IPS-NIHi11 (cell line): ENCODE measurements around the gene ABLIM1.

Source experiments
- DNase-seq: peaks from one replicate; pipeline ENCODE4 v3.0.0; 2012; ENCODE audit warnings: mixed read lengths, low spot score

Gene ABLIM1

DNA sequence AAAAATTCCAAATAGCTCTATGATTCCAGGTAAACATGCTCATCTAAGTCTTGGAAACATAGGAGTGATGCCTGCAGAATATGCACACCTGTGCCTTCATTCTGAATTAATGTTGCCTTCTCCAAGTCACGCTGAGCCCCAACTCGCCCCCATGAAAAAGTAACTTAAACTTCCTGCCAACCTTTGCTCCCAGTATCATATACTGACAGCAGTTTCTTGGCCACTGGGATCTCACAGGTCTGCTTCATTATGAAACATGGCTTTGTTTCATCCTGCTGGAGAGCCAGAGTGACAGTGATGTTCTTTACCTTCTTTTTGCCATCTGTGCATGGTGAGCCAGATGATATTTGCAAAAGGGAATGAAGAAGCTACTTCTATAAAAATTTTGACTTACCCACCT is 34.9 kb downstream of the ABLIM1 start:
- DNase-seq: no peak

DNA sequence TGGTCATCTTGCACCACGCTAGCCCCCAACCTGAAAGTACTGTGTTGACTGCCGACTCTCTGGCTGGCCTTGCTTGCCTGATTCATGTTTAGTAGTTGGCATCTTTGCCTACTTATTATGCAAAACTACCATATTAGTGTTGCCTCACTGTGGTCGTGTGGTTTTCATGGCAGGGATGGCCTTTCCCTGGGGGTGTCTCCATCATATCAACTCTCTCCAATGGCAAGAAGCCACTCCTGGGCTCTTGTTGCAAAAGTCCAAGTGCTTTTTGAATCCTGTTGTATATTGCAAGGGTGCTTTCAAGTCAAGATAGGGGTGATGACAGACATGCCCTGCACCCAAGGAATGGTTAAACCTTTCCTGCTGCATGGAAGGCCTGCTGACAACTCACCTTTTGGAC is 39.4 kb downstream of the ABLIM1 start:
- no peak for DNase-seq

DNA sequence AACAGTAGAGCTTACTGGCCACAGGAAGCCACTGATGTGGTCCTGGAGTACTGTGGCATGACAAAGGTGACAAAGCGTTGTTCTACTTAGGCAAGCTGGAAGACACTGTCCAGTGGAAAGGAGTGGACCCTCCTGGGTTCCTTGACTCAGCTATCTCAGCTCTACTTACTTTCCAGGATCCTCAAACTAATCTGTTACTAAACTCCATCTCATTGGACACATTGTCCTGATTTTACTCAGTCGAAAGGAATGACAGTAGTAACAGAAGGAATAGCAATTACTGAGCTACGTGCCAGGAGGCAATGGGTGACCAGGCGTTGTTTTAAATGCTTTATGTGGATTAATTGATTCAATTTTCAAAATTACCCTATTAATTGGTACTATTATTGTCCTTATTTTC is 41.6 kb downstream of the ABLIM1 start:
- DNase-seq: no peak

DNA sequence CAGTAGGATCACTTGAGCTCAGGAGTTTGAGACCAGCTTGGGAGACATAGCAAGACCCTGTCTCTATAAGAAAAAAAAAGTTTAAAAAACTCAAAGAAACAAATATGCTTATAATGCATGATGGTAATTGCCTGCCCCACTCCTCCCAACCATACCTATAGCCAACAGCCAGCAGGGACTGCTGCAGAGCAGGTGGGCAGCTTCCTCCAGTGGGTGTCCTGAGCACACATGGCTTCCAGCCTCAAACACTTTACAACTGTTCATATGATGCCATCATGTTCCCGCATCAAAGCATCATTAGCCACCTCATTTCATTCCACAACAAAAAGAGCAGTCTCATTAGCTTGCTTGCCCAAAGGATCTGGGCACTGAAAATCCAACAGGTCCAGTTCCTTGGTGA is 42.0 kb downstream of the ABLIM1 start:
- no peak for DNase-seq

DNA sequence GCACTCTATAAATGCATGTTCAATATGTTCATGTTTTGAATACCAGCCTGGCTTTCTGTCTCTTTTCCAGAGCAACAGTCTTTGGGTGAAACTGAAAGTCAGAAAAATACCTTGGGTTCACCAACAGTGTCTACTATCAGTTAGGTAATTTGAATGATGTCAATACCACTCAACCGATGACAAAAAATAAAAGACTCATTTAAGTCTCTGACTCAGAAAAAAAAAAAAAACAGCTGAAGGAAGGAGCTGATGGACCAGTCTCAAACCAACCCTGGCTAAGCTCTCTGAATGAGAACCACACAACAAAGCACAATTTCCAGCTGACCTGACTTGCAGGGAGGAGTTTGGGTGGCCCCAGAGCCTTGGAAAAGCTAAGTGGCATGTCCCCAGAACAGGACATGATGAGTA is 42.5 kb downstream of the ABLIM1 start:
- DNase-seq: no peak

DNA sequence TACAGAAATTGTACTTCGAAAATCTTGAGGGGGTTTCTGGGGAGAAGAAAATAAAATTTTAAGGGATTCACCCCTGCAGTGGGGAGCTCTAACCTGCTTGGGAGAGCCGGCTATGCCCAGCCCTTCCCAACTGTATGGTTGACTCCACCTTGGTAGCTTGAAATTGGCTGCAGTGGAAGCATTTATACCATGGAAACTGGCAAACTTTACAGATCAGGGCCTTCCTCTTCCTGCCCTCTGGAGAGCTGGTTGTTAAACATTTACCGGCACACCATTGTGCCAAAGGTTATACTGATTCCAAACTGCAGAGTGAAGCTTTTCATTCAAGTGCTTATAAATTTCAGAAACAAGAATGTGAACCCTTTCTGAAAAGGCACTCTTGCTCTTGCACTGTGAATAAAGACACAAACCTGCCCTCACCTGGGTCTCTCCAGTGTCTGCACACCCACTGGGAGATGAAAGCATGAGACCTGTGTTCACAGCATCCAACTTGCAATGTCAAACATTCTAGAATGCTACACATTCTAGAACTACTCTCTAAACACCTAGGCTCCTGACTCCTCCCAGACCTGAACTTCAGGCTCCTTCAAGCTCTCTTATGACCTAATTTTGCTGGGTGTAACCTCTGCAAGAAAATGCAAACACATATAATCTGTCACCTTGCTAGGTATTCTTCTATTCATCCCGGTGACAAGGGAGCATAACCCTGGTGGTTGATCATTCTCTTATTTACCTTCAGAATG is 44.7 kb downstream of the ABLIM1 start:
- DNase-seq: no peak

DNA sequence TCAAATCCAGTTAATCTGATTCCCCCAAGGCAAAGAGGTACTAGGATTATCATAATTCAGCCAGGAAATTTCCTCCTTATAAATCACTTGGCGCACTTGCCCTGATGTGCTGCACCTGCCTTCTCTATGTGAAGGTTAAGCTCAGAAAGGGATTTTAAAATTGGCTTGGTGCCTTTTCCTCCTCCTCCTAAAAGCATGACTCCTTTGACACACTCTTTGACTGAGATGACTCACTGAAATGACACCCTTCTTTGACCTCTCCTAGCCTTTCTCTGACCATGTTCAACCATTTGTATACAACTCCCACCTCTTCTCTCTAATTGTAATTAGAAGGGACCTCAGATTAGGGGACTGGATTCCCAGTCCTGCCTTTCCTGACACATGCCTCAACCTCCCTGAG is 46.5 kb downstream of the ABLIM1 start:
- DNase-seq: no peak

DNA sequence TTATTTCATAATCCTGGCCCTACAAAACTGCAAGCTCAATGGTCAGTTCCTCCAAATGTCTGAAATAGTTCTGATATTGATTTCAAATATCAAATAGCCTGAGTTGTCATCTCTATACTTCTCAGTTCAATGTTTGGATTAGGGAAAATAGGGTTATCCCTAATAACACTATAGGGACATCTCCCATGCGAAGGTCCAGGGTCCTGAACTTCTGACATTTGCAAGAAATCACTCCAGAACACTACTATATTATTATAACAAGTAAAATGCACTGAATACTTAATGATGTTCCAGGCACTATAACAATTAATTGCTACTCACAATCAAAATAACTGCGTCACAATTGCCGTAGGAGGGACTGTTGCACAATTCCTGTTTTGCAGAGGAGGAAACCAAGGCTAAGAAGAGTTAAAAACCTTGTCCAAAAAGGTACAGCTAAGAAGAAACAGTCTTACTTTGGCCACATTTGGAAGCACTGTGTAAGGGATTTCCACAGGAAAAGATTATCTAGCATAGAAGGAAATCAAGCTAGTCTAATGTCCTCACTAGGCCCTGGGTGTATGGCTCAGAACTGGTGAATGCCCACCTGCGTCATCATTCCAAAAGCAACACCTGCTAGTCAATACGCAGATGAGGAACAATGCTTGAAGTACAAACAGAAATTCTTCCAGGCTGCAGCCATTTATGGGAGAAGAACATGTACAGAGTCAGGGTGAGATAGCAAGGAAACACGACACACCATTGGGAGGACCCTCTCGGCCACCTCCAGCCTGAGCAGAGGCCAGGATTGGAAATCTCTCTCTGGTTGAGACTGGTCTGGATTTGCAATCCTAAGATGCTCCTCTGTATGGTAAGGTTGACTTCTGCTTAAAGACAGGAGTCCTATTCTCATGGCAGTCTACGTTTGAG is 48.3 kb downstream of the ABLIM1 start:
- no peak for DNase-seq

DNA sequence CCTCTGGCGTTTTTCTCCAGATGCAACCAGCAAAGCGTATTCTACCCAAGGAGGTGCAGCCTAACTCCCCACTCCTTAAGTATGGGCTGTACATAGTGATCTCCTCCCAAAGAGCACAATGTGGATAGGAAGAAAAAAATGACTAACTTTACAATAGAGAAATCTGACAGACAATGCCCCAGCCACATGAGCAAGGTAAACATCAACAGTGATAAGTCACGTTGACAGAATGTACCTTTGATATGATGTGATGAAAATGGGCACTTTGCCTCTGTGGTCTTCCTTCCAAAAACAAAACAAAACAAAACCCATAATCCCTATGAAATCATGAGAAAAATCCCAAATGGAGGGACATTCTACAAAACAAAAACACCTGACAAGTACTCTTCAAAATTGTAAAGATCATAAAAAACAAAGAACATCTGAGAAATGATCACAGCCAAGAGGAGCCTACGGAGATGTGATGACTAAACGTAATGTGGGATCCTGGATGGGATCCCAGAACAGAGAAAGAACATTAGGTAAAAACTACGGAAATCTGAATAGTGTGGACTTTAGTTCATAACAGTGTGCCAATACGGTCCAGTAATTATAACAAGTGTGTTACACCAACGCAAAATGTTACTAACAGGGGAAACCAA is 50.6 kb downstream of the ABLIM1 start:
- no peak for DNase-seq

DNA sequence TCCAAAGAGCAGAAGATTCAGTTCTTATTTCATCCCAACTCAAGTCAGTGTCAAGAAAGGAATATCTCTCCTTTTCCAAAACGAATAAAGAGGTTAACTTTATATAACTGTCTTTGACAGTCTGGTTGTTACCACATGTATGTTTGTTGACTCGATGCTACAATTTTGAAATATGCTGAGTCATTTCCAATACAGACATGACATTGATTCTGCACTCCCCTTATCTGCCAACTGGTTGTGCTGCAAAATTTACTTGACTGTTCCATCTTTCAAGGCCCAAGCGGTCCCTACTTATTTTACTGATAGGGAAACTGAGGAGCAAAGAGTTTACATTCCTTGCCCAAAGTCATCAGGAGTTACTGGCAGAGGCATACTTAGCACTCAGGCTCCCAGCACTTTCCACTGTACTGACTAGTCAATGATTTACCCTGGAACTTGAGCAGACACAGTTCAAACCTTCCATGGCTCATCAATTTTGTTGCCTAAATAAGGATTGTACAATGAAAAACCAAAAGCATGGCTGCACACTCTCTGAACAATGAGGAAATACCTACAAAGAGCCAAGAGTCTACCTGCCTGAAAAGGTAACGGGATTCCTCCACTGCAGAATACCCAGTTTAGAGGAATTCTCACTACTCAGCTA is 52.8 kb downstream of the ABLIM1 start:
- DNase-seq: no peak

DNA sequence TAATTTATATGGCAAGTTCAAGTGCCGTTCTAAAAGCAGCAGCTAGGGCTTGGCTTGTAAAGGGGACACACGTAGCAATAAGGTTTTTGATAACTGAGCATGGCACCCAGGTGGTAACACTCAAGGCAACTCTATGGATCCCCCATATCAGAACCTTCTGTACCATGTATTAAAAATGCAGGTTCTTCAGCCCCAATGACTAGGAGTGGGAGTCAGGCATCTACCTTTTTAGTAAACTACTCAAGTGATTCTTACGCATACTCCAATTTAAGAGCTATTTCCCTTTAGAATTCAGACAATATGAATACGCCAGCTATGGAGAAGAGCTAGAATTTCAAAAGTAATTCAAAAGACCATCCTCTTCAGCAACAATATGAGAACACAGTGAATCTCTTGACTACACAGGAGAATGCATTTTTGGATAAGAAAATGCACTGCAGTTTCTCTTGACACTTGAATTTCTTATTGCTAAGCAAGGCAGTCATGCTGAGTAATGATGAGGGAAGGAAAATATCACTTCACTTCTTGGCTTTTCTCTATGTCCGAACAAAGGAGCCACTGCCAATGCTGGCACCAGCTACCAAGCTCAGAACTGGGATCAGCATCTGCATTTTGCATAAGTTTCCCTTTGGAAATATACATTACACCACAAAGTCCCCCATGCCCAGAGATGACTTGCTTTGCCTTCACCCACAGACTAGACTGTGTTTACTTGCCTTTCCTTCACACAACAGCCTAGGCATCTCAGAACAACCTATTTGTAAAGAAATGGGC is 53.5 kb downstream of the ABLIM1 start:
- no peak for DNase-seq

DNA sequence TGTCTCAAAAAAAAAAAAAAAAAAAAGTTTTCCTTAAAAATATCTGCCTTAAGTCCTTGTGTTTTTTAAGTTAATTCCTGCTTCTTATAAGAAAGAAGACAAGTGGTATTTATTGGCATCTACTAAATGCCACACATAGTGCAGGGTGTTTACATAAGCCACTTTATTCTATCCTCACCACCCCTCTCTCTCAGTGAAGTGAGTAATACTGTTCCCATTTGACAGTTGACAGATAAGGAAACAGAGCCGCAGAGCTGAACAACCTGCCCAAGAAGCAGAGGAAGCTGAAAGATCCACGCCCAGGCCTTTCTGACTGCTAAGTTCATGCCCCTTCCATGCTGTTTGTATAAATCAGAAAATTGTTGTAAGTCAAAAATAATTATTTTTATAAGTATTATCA is 54.1 kb downstream of the ABLIM1 start:
- DNase-seq: no peak

DNA sequence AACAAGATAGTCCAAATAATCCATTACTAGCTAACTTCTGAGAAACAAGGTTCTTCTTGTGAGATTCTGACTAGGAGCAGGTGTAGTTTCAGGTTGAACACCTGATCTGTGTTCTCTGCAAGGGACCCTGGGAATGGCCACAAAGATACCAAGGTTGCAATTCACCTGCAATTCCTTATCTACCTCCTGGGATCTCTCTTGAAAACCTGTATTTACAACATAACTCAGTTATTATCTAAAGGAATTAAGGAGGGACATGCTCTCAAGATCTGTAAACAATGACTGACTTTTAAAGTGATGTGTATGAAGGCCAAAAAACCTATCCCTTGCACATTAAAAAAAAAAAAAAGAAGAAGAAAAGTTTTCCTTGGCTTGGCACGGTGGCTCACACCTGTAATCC is 54.8 kb downstream of the ABLIM1 start:
- no peak for DNase-seq

DNA sequence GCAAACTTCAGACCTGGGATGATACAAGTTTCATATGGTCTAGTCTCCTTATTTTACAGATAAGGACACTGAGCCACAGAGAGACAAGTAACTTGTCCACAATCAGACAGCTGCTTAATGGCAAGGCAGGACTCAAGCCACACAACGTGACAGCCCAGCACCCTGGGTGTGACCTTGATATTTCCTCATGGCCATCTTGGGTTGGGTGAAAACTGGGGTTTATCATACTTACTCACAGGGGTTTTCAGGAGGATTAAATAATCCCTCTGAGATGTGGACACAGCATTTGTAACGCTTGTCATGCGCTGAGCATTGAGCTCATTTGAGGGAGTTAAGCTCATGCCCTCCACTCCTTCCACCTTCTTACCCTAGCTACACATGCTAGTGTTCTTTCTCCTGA is 58.0 kb downstream of the ABLIM1 start:
- no peak for DNase-seq

DNA sequence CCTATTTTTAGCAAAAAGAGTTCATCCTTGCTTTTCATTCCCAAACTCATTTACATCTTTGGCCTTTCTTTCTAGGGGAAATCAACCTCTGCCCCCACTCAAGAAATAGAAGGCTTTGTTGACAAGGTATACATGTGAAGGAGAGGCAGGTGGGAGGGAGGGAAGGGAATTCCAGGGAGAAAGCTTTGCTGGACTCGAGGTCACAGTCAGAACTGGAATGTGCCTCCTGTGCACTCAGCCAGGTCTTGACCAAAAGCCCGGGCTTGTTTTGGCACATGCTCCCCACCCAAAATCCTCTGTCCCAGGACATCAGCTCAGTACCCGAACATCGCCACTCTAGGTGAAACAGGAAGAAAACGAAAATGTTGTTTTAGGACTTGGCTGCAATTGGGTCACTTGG is 61.3 kb downstream of the ABLIM1 start:
- DNase-seq: no peak

DNA sequence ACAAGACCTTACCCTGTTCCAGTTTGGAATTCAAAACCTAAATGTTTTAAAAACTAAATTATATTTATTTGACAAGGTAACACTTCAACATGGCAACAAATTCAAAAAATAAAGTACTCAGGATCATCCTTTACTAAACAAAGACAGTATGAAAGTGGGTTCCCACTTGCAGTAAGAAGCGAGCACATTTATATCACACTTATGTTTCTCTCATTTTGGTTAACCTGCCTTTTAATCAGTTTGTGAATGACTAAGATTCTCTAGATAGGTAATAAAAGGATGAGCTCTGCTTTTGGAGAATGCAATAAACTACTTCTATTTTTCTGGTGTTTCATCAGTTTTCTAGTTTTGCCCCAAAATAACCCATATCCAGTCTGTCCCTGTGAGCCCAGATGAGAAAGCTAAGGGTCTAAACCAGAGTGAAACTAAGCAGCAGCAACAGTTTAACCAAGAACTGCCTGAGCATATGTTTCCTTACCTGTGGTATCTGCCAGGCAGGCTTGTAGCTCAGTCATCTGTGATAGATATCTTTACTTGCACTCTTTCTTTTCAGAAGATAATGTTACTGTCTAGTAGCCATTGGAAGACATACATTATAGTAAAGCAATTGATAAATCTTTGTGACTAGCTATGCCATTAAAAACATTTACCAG is 64.1 kb downstream of the ABLIM1 start:
- no peak for DNase-seq

DNA sequence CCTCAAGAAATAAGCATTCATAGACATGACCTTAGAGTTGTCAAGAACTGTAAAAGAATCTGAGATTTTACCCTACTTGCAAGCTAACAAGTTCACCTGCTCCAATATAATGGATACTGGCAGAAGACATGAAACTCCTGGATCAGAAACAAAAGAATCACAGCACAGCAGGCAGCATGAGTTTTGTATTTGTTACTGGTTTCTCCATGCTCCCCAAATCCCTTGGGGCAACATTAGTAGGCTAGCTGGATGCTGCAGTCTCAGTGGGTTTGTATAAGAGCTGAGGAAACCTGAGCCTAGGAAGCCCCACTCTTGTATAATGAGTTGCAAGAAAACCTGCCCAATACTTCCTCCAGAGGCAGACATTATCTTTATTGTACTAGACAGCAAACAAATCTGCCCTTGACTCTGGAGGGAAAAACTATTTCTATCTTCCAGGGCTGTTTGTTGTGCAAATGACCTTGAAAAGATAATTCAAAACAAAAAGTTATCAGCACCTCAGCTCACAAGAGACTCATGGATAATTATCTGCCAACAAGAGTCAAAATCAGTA is 64.8 kb downstream of the ABLIM1 start:
- DNase-seq: no peak

DNA sequence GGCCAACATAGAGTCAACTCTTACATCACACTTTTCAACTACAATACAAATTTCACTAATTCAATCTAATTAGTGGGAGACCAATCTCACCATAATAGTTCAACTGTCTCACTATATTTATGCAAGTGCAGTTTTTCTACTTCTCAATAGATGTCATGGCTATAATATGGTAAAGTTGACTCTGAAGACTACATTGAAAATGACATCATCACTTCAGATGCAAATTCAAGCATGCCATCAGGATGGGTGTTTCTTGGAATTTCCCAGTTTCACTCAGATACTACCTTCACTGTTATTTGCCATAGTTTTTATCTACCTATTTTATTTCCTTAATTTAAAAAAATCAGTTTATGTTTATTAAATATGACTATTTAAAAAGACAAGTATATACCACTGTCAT is 67.1 kb downstream of the ABLIM1 start:
- no peak for DNase-seq

DNA sequence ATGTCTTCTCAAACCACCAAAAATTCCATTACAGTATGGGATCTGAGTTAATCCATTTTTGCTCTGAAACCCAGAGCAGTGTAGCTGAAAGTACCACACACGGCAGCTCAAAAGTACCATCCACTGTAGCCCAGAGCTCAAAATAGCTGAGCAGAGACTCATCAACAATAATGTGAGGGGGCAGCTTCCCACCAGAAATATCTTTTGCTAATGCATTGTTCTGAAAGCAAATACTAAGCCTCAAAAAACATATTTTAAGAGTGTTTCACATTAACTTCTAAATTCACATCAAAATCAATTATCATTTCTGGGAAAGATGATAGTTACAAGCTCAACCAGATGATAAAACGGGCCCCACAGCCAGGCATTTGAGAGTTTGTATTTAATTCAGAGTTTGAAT is 73.7 kb downstream of the ABLIM1 start:
- no peak for DNase-seq

DNA sequence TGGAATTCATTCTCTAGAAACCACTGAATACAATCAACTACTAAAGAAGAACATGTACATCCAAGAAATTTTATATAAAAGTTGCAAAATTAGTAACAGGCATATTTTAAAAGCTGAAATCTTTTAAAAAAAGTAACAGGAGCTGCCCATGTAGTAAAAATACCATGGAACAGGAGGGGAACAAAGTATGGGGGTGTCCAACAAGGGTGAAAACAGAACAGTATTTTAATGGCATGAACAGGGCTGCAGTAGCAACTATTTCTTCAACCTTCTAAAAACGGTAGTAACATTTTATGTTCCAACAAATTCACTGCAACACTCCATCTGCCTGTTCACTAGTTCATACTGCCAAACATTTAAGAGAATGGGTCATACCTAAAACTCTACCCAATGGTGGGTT is 77.0 kb downstream of the ABLIM1 start:
- no peak for DNase-seq

DNA sequence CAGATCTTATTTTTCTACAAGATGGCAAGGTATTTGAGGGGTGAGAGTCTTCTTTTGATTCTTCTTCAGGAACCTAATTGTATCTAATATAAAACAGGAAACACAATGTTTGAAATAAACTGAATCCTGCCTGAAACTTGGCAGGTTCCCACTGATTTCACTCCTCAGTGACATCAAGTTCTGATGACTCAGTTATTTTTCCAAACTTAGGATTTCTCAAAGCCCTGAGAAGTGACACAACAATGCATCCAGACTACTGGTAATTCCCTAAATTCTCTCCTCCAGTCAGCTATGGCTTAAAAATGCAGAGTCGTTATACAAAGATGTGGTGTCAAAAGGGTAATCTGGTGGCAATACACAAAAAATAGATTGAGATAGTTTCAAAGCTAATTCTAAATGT is 80.9 kb downstream of the ABLIM1 start:
- DNase-seq: no peak
